Endodermal cell (in vitro differentiated cells): ENCODE data around the gene ITPA. TPM values are rescaled to one million over a fixed set of nuclear protein-coding genes. Genes with fewer than 3 reads are reported as not detected.

Experiments
- DNase-seq: peaks from one replicate; pipeline ENCODE4 v3.0.0-alpha.2; 2017
- H3K27ac ChIP-seq: 2 replicates; pipeline ENCODE4 v1.5.1; 2013; ENCODE audit warnings: mild to moderate bottlenecking, low read depth, low read length, moderate library complexity
- H3K27me3 ChIP-seq: 2 replicates; pipeline ENCODE4 v1.6.1; 2013; ENCODE audit warnings: mild to moderate bottlenecking, low read length, moderate library complexity; ENCODE audit not compliant: insufficient read depth, control insufficient read depth, poor library complexity, severe bottlenecking
- H3K36me3 ChIP-seq: 2 replicates; pipeline ENCODE4 v1.7.0; 2013; ENCODE audit warnings: mild to moderate bottlenecking, low read length, moderate library complexity; ENCODE audit not compliant: control insufficient read depth, insufficient read depth
- H3K4me1 ChIP-seq: one replicate; pipeline ENCODE4 v1.7.0; 2013; ENCODE audit warnings: low read length; ENCODE audit not compliant: control insufficient read depth, insufficient read depth
- H3K4me3 ChIP-seq: 2 replicates; pipeline ENCODE4 v1.5.1; 2013; ENCODE audit warnings: mild to moderate bottlenecking, low read length, moderate library complexity
- H3K9ac ChIP-seq: 2 replicates; pipeline ENCODE4 v1.6.1; 2013; ENCODE audit warnings: mild to moderate bottlenecking, low read length, moderate library complexity; ENCODE audit not compliant: poor library complexity, severe bottlenecking; ENCODE audit errors: extremely low read depth
- H3K9me3 ChIP-seq: 2 replicates; pipeline ENCODE4 v1.6.1; 2013; ENCODE audit warnings: mild to moderate bottlenecking, low read length, moderate library complexity; ENCODE audit not compliant: control insufficient read depth
- H3K27ac Mint-ChIP-seq: 2 replicates; pipeline ENCODE4 v1.8.0; 2020; ENCODE audit warnings: mixed read lengths
- H3K27me3 Mint-ChIP-seq: 2 replicates; pipeline ENCODE4 v1.8.0; 2021; ENCODE audit warnings: mild to moderate bottlenecking, mixed read lengths; ENCODE audit not compliant: insufficient read depth
- H3K36me3 Mint-ChIP-seq: 2 replicates; pipeline ENCODE4 v1.8.0; 2020; ENCODE audit warnings: low read depth, mixed read lengths
- H3K4me1 Mint-ChIP-seq: 2 replicates; pipeline ENCODE4 v1.8.0; 2020; ENCODE audit warnings: mixed read lengths
- H3K4me3 Mint-ChIP-seq: 2 replicates; pipeline ENCODE4 v1.8.0; 2020; ENCODE audit warnings: mild to moderate bottlenecking, moderate library complexity, mixed read lengths
- H3K9me3 Mint-ChIP-seq: 2 replicates; pipeline ENCODE4 v1.8.0; 2020; ENCODE audit warnings: mild to moderate bottlenecking, mixed read lengths
- WGBS, 2 experiments: methylation state at CpG; one replicate each; pipeline versions ENCODE4 v1.1.5 to v1.1.7; 2013; ENCODE audit warnings: missing lambda C conversion rate in 2 of 2, mixed read lengths in 1 of 2; ENCODE audit not compliant: insufficient coverage in 1 of 2, insufficient read length in 1 of 2; 5-methylcytosine and 5-hydroxymethylcytosine counted together
- total RNA-seq, 2 donors: library from RNA; stranded (reverse); fragmentation: NEBNext Ultra II Directional in 1 of 2; extraction: Animal tissue kit (Norgen Biotek cat#: 25700) in 1 of 2; gene quantifications; 2 replicates in 1 of 2; 3 replicates in 1 of 2; pipeline ENCODE4 v1.2.1, GENCODE V29; 2021
- TF ChIP-seq, protein P1 (sequence below): fragments of 200-600 bp; sonication (generic); conservative IDR thresholded peaks from 2 replicates; pipeline ENCODE4 v1.5.0; 2021; ENCODE audit warnings: antibody characterized with exemption, mild to moderate bottlenecking

The ITPA gene
- total RNA-seq, 2 donors from 2014 or later: 50.8 to 53.6 TPM

- no peak for DNase-seq
- 86 to 94% methylated on average over 5 to 6 of the region's 6 CpGs for WGBS, 2 experiments
- no peaks in the 10 kb centered on the region for H3K4me1 ChIP-seq
- H3K9me3 Mint-ChIP-seq: no peaks in the 10 kb centered on the region
- H3K4me1 Mint-ChIP-seq: no peaks in the 10 kb centered on the region
- no peaks in the 10 kb centered on the region for H3K36me3 Mint-ChIP-seq
- H3K9ac ChIP-seq: no peak overlapping the region
- H3K27ac Mint-ChIP-seq: no peak overlapping the region
- TF ChIP-seq, protein P1, sequence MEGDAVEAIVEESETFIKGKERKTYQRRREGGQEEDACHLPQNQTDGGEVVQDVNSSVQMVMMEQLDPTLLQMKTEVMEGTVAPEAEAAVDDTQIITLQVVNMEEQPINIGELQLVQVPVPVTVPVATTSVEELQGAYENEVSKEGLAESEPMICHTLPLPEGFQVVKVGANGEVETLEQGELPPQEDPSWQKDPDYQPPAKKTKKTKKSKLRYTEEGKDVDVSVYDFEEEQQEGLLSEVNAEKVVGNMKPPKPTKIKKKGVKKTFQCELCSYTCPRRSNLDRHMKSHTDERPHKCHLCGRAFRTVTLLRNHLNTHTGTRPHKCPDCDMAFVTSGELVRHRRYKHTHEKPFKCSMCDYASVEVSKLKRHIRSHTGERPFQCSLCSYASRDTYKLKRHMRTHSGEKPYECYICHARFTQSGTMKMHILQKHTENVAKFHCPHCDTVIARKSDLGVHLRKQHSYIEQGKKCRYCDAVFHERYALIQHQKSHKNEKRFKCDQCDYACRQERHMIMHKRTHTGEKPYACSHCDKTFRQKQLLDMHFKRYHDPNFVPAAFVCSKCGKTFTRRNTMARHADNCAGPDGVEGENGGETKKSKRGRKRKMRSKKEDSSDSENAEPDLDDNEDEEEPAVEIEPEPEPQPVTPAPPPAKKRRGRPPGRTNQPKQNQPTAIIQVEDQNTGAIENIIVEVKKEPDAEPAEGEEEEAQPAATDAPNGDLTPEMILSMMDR: no peak
- H3K27ac ChIP-seq: no peak overlapping the region
- H3K4me3 Mint-ChIP-seq: no peak overlapping the region
- no peaks in the 10 kb centered on the region for H3K9me3 ChIP-seq
- peaks cover 70% of the 10 kb centered on the region for H3K27me3 Mint-ChIP-seq
- no peak overlapping the region for H3K4me3 ChIP-seq
- H3K36me3 ChIP-seq: no peaks in the 10 kb centered on the region
- peaks cover 43% of the 10 kb centered on the region for H3K27me3 ChIP-seq
Measured at GRCh38 chr20:3242172-3242692, 32.9 kb downstream of the ITPA start.

GRCh38 chr20:3243718-3244358 is 34.5 kb downstream of the ITPA start:
- no peaks in the 10 kb centered on the region for H3K36me3 ChIP-seq
- no peaks in the 10 kb centered on the region for H3K4me1 ChIP-seq
- WGBS, 2 experiments: 88 to 92% methylated on average over 10 to 11 of the region's 11 CpGs
- no peak overlapping the region for H3K9ac ChIP-seq
- H3K4me3 Mint-ChIP-seq: no peak overlapping the region
- H3K27me3 ChIP-seq: peaks cover 41% of the 10 kb centered on the region
- TF ChIP-seq, protein P1: no peak
- H3K27me3 Mint-ChIP-seq: peaks cover 68% of the 10 kb centered on the region
- no peak overlapping the region for H3K27ac ChIP-seq
- no peaks in the 10 kb centered on the region for H3K9me3 ChIP-seq
- no peak overlapping the region for H3K27ac Mint-ChIP-seq
- H3K4me3 ChIP-seq: no peak overlapping the region
- no peak for DNase-seq
- no peaks in the 10 kb centered on the region for H3K9me3 Mint-ChIP-seq
- no peaks in the 10 kb centered on the region for H3K36me3 Mint-ChIP-seq
- no peaks in the 10 kb centered on the region for H3K4me1 Mint-ChIP-seq

DNA sequence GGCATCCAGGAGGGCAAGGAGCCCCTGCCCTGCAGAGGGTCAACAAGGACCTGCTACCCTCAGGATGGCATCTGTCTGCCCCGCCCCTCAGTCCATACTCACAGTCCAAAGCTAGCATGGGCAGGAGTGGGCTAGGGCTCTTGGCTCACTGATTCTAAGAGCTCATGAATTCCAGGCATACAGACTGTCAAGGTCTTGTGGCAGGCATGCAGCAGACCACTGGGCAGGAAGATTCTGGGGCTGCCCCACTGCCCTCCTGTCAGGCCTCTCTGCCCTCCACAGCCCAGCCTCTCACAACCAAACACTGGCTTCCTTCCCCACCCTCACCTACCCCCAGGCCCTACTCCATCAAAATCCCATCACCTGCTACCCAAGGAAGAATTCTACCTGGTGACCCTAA is 35.3 kb downstream of the ITPA start:
- H3K27me3 ChIP-seq: peaks cover 41% of the 10 kb centered on the region
- no peaks in the 10 kb centered on the region for H3K36me3 ChIP-seq
- Mint-ChIP-seq H3K36me3 (no peaks in the 10 kb centered on the region), H3K4me3 (no peak overlapping the region), H3K4me1 (no peaks in the 10 kb centered on the region), H3K9me3 (no peaks in the 10 kb centered on the region), H3K27ac (no peak overlapping the region), H3K27me3 (peaks cover 67% of the 10 kb centered on the region)
- no peaks in the 10 kb centered on the region for H3K4me1 ChIP-seq
- H3K27ac ChIP-seq: no peak overlapping the region
- no peak overlapping the region for H3K9ac ChIP-seq
- H3K4me3 ChIP-seq: no peak overlapping the region
- TF ChIP-seq, protein P1: no peak
- no peak for DNase-seq
- H3K9me3 ChIP-seq: no peaks in the 10 kb centered on the region
- 93% methylated on average over 1 of the region's 1 CpG; no CpG with 5 or more reads in 1 of the 2 experiments for WGBS, 2 experiments
